A673 (cell line): ENCODE measurements around the gene BSCL2.
"Not testable (repeated sequence)": the region's sequence is repeated elsewhere in the genome, so short reads cannot be mapped to it uniquely, and the experiment has no call there.

Experiments
- EZH2 ChIP-seq: fragments of 200-600 bp; sonication (generic); IDR thresholded peaks from 2 replicates; pipeline ENCODE4 v1.6.1; 2017; ENCODE audit warnings: borderline replicate concordance, low read depth, mild to moderate bottlenecking, mixed read lengths, antibody characterized with exemption, low read length; ENCODE audit not compliant: poor library complexity, severe bottlenecking
- TF ChIP-seq, protein P1 (sequence below): fragments of 300-800, 200-600 bp; sonication (generic); conservative IDR thresholded peaks from 2 replicates; pipeline ENCODE4 v1.5.1; 2017; ENCODE audit warnings: low read depth, mild to moderate bottlenecking, antibody characterized with exemption, low read length, moderate library complexity, mixed read lengths

GRCh38 chr11:62675415-62675814 lies 31.8 kb downstream of the BSCL2 start:
- TF ChIP-seq, protein P1, sequence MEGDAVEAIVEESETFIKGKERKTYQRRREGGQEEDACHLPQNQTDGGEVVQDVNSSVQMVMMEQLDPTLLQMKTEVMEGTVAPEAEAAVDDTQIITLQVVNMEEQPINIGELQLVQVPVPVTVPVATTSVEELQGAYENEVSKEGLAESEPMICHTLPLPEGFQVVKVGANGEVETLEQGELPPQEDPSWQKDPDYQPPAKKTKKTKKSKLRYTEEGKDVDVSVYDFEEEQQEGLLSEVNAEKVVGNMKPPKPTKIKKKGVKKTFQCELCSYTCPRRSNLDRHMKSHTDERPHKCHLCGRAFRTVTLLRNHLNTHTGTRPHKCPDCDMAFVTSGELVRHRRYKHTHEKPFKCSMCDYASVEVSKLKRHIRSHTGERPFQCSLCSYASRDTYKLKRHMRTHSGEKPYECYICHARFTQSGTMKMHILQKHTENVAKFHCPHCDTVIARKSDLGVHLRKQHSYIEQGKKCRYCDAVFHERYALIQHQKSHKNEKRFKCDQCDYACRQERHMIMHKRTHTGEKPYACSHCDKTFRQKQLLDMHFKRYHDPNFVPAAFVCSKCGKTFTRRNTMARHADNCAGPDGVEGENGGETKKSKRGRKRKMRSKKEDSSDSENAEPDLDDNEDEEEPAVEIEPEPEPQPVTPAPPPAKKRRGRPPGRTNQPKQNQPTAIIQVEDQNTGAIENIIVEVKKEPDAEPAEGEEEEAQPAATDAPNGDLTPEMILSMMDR, result not testable (repeated sequence)
- TF ChIP-seq EZH2, result not testable (repeated sequence)
